NT2/D1 (cell line): Measurements from ENCODE around the gene DIAPH3.

Experiments
- SUZ12 ChIP-seq: IDR thresholded peaks from 2 replicates; pipeline ENCODE4 v1.6.1; 2011; ENCODE audit not compliant: insufficient read length, insufficient read depth; ENCODE audit errors: extremely low read depth
- YY1 ChIP-seq: IDR thresholded peaks from 2 replicates; pipeline ENCODE4 v1.6.1; 2011; ENCODE audit not compliant: insufficient read length, insufficient read depth

DNA sequence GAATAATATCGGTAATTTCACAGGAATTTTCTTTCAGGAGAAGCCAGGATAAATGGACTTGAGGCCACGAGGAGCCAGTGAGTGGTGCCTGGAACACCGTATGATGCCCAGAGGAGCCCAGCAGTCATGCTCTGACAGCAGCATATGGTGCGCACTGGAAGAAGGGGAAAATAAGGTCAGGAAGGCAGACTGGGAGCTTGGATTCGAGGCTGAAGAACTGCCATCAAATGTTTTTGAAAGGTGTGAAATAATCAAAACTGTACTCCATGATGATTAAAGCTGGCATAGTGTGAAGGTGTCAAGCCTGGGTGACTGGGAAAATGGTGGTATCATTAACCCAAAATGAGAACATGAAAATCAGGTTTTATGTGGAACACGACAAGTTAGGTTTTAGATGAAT is 374.2 kb downstream of the DIAPH3 start:
- TF ChIP-seq YY1 (no peak), SUZ12 (no peak)
